Hematopoietic multipotent progenitor cell treated with erythropoietin and hydrocortisone succinate and interleukin-3 and kit ligand, for 17 days (in vitro differentiated cells): ENCODE measurements around the gene IL21R.
"Not testable (repeated sequence)": the region's sequence is repeated elsewhere in the genome, so short reads cannot be mapped to it uniquely, and the experiment has no call there.

ENCODE experiments used
- DNase-seq: peaks from one replicate; pipeline ENCODE4 v3.0.0-alpha.2; 2015; ENCODE audit warnings: low spot score

The IL21R gene

GRCh38 chr16:27400751-27401620 is 988 bp upstream of the IL21R start:
- DNase-seq: no peak

GRCh38 chr16:27402569-27402963 is 592 bp downstream of the IL21R start:
- no peak for DNase-seq

- no peak for DNase-seq
Measured at GRCh38 chr16:27402964-27403600, 1.1 kb downstream of the IL21R start.

GRCh38 chr16:27403601-27403992 is 1.6 kb downstream of the IL21R start:
- no peak for DNase-seq

- no peak for DNase-seq
Measured at GRCh38 chr16:27404163-27404823, 2.3 kb downstream of the IL21R start.

- no peak for DNase-seq
Measured at GRCh38 chr16:27405546-27406451, 3.8 kb downstream of the IL21R start.

GRCh38 chr16:27406511-27407128 is 4.6 kb downstream of the IL21R start:
- no peak for DNase-seq

- DNase-seq: no peak
Measured at GRCh38 chr16:27407133-27407532, 5.2 kb downstream of the IL21R start.

GRCh38 chr16:27408012-27408601 is 6.1 kb downstream of the IL21R start:
- no peak for DNase-seq

- no peak for DNase-seq
Measured at GRCh38 chr16:27408602-27409031, 6.6 kb downstream of the IL21R start.

GRCh38 chr16:27409958-27410357 is 8.0 kb downstream of the IL21R start:
- not testable (repeated sequence) for DNase-seq

- DNase-seq: no peak
Measured at GRCh38 chr16:27410761-27411160, 8.8 kb downstream of the IL21R start.

GRCh38 chr16:27413956-27414355 is 12.0 kb downstream of the IL21R start:
- no peak for DNase-seq

- DNase-seq: no peak
Measured at GRCh38 chr16:27414788-27415431, 12.9 kb downstream of the IL21R start.

- no peak for DNase-seq
Measured at GRCh38 chr16:27417047-27417671, 15.2 kb downstream of the IL21R start.

GRCh38 chr16:27421961-27422740 is 20.2 kb downstream of the IL21R start:
- no peak for DNase-seq

GRCh38 chr16:27424772-27425498 is 23.0 kb downstream of the IL21R start:
- no peak for DNase-seq

GRCh38 chr16:27425961-27426360 is 24.0 kb downstream of the IL21R start:
- DNase-seq: no peak
